ENCODE results near the gene TCF15.

The TCF15 gene

DNA sequence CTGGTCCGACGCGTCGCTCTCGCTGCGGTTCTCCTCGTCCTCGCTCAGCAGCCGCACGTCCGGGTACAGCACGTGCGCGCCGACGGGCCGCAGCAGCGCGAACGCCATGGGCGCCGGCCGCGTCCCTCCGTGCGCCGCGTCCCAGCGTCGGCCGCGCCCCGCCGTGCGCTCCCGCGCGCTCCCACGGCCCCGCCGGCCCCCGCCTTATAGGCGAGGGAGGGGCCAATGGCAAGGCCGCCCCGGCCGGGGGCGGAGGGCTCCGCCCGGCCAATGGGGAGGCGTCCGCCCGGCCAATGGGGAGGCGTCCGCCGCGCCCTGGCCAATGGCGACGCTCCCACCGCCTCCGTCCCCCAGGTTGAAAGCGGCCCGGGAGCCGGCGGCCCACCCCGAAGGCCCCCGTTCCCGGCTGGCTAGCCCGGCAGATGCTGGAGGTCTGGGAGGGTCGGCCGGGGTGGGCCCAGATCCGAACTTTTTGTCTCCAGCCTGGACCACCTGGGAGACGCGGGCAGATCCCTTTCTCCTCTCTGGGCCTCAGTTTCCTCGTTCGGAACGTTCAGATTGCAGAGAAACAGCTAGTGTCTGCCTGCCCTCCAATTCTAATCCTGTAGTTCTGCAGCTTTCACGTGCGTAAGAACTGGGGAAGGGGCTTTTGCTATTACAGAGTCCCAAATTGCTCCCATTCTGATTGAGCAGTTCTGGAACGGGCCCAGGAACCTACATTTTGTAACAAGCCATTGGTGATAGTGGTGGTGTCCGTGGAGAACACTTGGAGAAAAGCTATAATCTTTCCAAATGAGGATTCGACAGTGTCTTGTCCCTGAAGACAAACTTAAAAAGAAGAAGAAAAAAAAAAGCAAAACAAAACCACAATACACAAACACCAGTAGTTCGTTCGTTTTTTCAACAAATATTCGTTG, at the start of gene TCF15:
TSS of gene TCF15 (minus strand) at position 180 of the 917 bp plus-strand sequence. CDS start at position 108, 72 bp downstream.
- no peak for TF ChIP-seq CTCF (conservative IDR thresholded peaks at IDR 0.05; ENCODE audit: low read length)
- DNase-seq (ENCODE audit: low read depth), result no peak
- H3K4me3 ChIP-seq (ENCODE audit: low read length), result no peak within 1 kb of the TSS

GRCh38 chr20:658731-659291, 48.7 kb upstream of the TCF15 start:
- no peak overlapping the region for H3K4me3 ChIP-seq (ENCODE audit: low read length)
- TF ChIP-seq CTCF (conservative IDR thresholded peaks at IDR 0.05; ENCODE audit: low read length), result no peak
- DNase-seq (ENCODE audit: low read depth), result peak; percentile 49

DNA sequence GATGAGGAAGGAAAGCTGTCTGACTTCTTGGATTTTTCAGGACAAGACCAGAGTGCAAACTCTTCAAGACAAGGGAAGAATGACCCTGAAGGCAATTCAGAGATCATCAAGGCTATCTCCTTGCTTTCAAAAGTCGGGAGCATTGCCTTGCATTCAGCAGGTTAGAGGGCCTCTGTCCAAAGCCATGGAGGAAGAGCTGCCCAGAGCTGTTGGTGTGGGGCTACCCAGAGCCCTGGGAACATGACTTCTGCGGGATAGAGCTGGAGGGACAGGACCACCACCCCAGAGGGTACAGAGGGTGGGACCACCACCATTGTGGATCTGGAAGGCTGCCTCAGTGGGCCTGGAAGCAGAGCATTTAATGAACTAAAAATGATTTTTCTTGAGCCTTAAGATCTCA, 48.1 kb upstream of the TCF15 start:
- no peak overlapping the region for H3K4me3 ChIP-seq (ENCODE audit: low read length)
- DNase-seq (ENCODE audit: low read depth), result no peak
- no peak for TF ChIP-seq CTCF (conservative IDR thresholded peaks at IDR 0.05; ENCODE audit: low read length)

- no peak for DNase-seq (ENCODE audit: low read depth)
- no peak overlapping the region for H3K4me3 ChIP-seq (ENCODE audit: low read length)
- TF ChIP-seq CTCF (conservative IDR thresholded peaks at IDR 0.05; ENCODE audit: low read length), result no peak
These were observed 45.9 kb upstream of the TCF15 start for GRCh38 chr20:655726-656624.

- DNase-seq (ENCODE audit: low read depth), result no peak
- no peak for TF ChIP-seq CTCF (conservative IDR thresholded peaks at IDR 0.05; ENCODE audit: low read length)
- no peak overlapping the region for H3K4me3 ChIP-seq (ENCODE audit: low read length)
These were observed 44.3 kb upstream of the TCF15 start for GRCh38 chr20:654417-654750.

- TF ChIP-seq CTCF (conservative IDR thresholded peaks at IDR 0.05; ENCODE audit: low read length), result no peak
- DNase-seq (ENCODE audit: low read depth), result no peak
- H3K4me3 ChIP-seq (ENCODE audit: low read length), result peak overlapping the region; percentile 71
These were observed 43.7 kb upstream of the TCF15 start for GRCh38 chr20:653590-654416.
